ENCODE measurements around the gene NIPBL.

The NIPBL gene

GRCh38 chr5:36932699-36933098, 56.1 kb downstream of the NIPBL start:
- Mint-ChIP-seq H3K4me3 (no peak overlapping the region), H3K27me3 (ENCODE audit: low read depth) (no peaks in the 10 kb centered on the region), H3K9me3 (peaks cover 7% of the 10 kb centered on the region), H3K27ac (no peak overlapping the region), H3K36me3 (ENCODE audit: low read depth) (peaks cover 16% of the 10 kb centered on the region), H3K4me1 (peaks cover 17% of the 10 kb centered on the region)
- no peak for TF ChIP-seq CTCF (IDR thresholded peaks at IDR 0.05; ENCODE audit: unreplicated experiment in 3 of 3)

GRCh38 chr5:36934740-36935356, 58.3 kb downstream of the NIPBL start:
- Mint-ChIP-seq H3K9me3 (peaks cover 7% of the 10 kb centered on the region), H3K4me3 (no peak overlapping the region), H3K4me1 (peaks cover 2% of the 10 kb centered on the region), H3K36me3 (ENCODE audit: low read depth) (peaks cover 20% of the 10 kb centered on the region), H3K27ac (no peak overlapping the region), H3K27me3 (ENCODE audit: low read depth) (no peaks in the 10 kb centered on the region)
- no peak for TF ChIP-seq CTCF (IDR thresholded peaks at IDR 0.05; ENCODE audit: unreplicated experiment in 3 of 3)

- H3K27me3 Mint-ChIP-seq (ENCODE audit: low read depth): no peaks in the 10 kb centered on the region
- H3K9me3 Mint-ChIP-seq: peaks cover 7% of the 10 kb centered on the region
- H3K36me3 Mint-ChIP-seq (ENCODE audit: low read depth): peaks cover 20% of the 10 kb centered on the region
- H3K4me1 Mint-ChIP-seq: peaks cover 6% of the 10 kb centered on the region
- TF ChIP-seq CTCF (IDR thresholded peaks at IDR 0.05; ENCODE audit: unreplicated experiment in 3 of 3): no peak
- H3K27ac Mint-ChIP-seq: no peak overlapping the region
- H3K4me3 Mint-ChIP-seq: no peak overlapping the region
Observed at GRCh38 chr5:36935805-36936204, 59.2 kb downstream of the NIPBL start.

- Mint-ChIP-seq H3K4me3 (no peak overlapping the region), H3K36me3 (ENCODE audit: low read depth) (peaks cover 19% of the 10 kb centered on the region), H3K27me3 (ENCODE audit: low read depth) (no peaks in the 10 kb centered on the region), H3K9me3 (peaks cover 7% of the 10 kb centered on the region), H3K4me1 (peaks cover 6% of the 10 kb centered on the region), H3K27ac (no peak overlapping the region)
- TF ChIP-seq CTCF (IDR thresholded peaks at IDR 0.05; ENCODE audit: unreplicated experiment in 3 of 3): no peak
Observed at GRCh38 chr5:36936309-36936708, 59.7 kb downstream of the NIPBL start.

GRCh38 chr5:36938129-36938528, 61.6 kb downstream of the NIPBL start:
- no peak overlapping the region for H3K27ac Mint-ChIP-seq

More at GRCh38 chr5:36938129-36938528, 61.6 kb downstream of the NIPBL start:
- H3K4me1 Mint-ChIP-seq: peaks cover 6% of the 10 kb centered on the region
- no peaks in the 10 kb centered on the region for H3K9me3 Mint-ChIP-seq
- no peak overlapping the region for H3K4me3 Mint-ChIP-seq
- TF ChIP-seq CTCF (IDR thresholded peaks at IDR 0.05; ENCODE audit: unreplicated experiment in 3 of 3): no peak
- H3K36me3 Mint-ChIP-seq (ENCODE audit: low read depth): peaks cover 9% of the 10 kb centered on the region
- H3K27me3 Mint-ChIP-seq (ENCODE audit: low read depth): no peaks in the 10 kb centered on the region

Measured in nephron (organoid).